HCT116 (cell line): ENCODE measurements around the gene AARS1. TPM values are rescaled to one million over a fixed set of nuclear protein-coding genes. Genes with fewer than 3 reads are reported as not detected.
"Not testable (repeated sequence)": the region's sequence is repeated elsewhere in the genome, so short reads cannot be mapped to it uniquely, and the experiment has no call there.

Experiments used
- ATAC-seq: fragments of 200-7000 bp; cut with Tn5 transposase; 2 replicates; pipeline ENCODE4 v1.9.1; 2020; ENCODE audit warnings: mild to moderate bottlenecking, moderate library complexity
- BruUV-seq: library from RNA; stranded (reverse); fragments of 400-500 nt; replicated peaks from 2 replicates; lab custom pipeline; 2021; lab: Mats Ljungman, UMichigan
- CTCF ChIA-PET: fragments of 300-600 bp; sonication (Branson Sonifier 250); formaldehyde crosslinking; loops from one replicate; lab custom pipeline; 2021; ENCODE audit warnings: antibody characterized with exemption; lab: Charles Lee
- POLR2A ChIA-PET: fragments of 300-600, 350-600 bp; sonication (Branson Sonifier 250); formaldehyde crosslinking; loops from one replicate; lab custom pipeline; 2021; ENCODE audit warnings: antibody characterized with exemption; lab: Charles Lee
- RAD21 ChIA-PET, 2 experiments: fragments of 300-600 bp; sonication (Branson Sonifier 250); formaldehyde crosslinking; loops; one replicate each; lab custom pipeline; 2023; ENCODE audit warnings: low total read pairs in 2 of 2; ENCODE audit not compliant: uncharacterized antibody in 2 of 2, unreplicated experiment in 2 of 2, low non-redundant PET in 1 of 2; lab: Charles Lee
- DNase-seq: peaks from one replicate; pipeline ENCODE4 v3.0.0-alpha.2; 2010; ENCODE audit warnings: low read depth, low spot score
- H2AFZ ChIP-seq: fragments of 200-600 bp; shearing (Covaris generic), sonication (generic); 2 replicates; pipeline ENCODE4 v1.6.1; 2017; ENCODE audit warnings: low read depth, mixed run types, mixed read lengths, antibody characterized with exemption, low read length; ENCODE audit not compliant: poor library complexity, severe bottlenecking
- H3K27ac ChIP-seq: 2 replicates; pipeline ENCODE4 v1.5.1; 2012; ENCODE audit warnings: low read depth, low read length
- H3K27me3 ChIP-seq: fragments of 200-600 bp; sonication (generic); 2 replicates; pipeline ENCODE4 v1.6.1; 2016; ENCODE audit warnings: mixed run types, low read length, mixed read lengths; ENCODE audit not compliant: insufficient read depth
- H3K36me3 ChIP-seq, 2 experiments: fragments of 200-500 bp in 1 of 2; fragments of 200-600 bp in 1 of 2; sonication (Bioruptor generic) in 1 of 2; sonication (generic) in 1 of 2; 2 replicates each; pipeline versions ENCODE4 v1.5.1 to v1.6.1; 2014 to 2016; ENCODE audit warnings: low read length in 2 of 2, inconsistent platforms in 1 of 2, mixed read lengths in 1 of 2, mixed run types in 1 of 2; ENCODE audit not compliant: insufficient read depth in 2 of 2, control insufficient read depth in 1 of 2
- H3K4me1 ChIP-seq, 2 experiments: fragments of 200-600 bp in 1 of 2; sonication (generic) in 1 of 2; 2 replicates each; pipeline versions ENCODE4 v1.5.1 to v1.6.1; 2012 to 2017; ENCODE audit warnings: low read length in 2 of 2, inconsistent platforms in 1 of 2, mild to moderate bottlenecking in 1 of 2, mixed read lengths in 1 of 2, mixed run types in 1 of 2, moderate library complexity in 1 of 2; ENCODE audit not compliant: insufficient read depth in 2 of 2, control insufficient read depth in 1 of 2
- H3K4me2 ChIP-seq: fragments of 200-600 bp; sonication (generic); 2 replicates; pipeline ENCODE4 v1.6.1; 2017; ENCODE audit warnings: mixed run types, low read length, mixed read lengths
- H3K4me3 ChIP-seq, 2 experiments: fragments of 200-600 bp in 1 of 2; sonication (generic) in 1 of 2; replicated peaks in 1 of 2; 2 replicates each; pipeline ENCODE4 v1.5.1; 2011 to 2016; ENCODE audit warnings: low read length in 2 of 2, control low read depth in 1 of 2, low read depth in 1 of 2, mild to moderate bottlenecking in 1 of 2, mixed read lengths in 1 of 2, mixed run types in 1 of 2
- H3K79me2 ChIP-seq: fragments of 200-600 bp; sonication (generic); 2 replicates; pipeline ENCODE4 v1.6.1; 2017; ENCODE audit warnings: mild to moderate bottlenecking, mixed run types, low read length, moderate library complexity, mixed read lengths; ENCODE audit not compliant: insufficient read depth
- H3K9ac ChIP-seq: fragments of 200-600 bp; sonication (generic); 2 replicates; pipeline ENCODE4 v1.6.1; 2016; ENCODE audit warnings: low read length, mixed read lengths
- H3K9me2 ChIP-seq: fragments of 200-600 bp; sonication (generic), shearing (Covaris generic); 2 replicates; pipeline ENCODE4 v1.6.1; 2017; ENCODE audit warnings: mixed run types, mild to moderate bottlenecking, moderate library complexity; ENCODE audit not compliant: insufficient read depth
- H3K9me3 ChIP-seq, 2 experiments: fragments of 200-500 bp in 1 of 2; fragments of 200-600 bp in 1 of 2; sonication (Bioruptor generic) in 1 of 2; sonication (generic) in 1 of 2; 2 replicates each; pipeline ENCODE4 v1.6.1; 2014 to 2017; ENCODE audit warnings: low read length in 2 of 2, mixed read lengths in 2 of 2, inconsistent platforms in 1 of 2, low read depth in 1 of 2, mild to moderate bottlenecking in 1 of 2, mixed run types in 1 of 2, moderate library complexity in 1 of 2; ENCODE audit not compliant: control insufficient read depth in 1 of 2, insufficient read depth in 1 of 2
- H4K20me1 ChIP-seq: fragments of 200-600 bp; sonication (generic), shearing (Covaris generic); 2 replicates; pipeline ENCODE4 v1.6.1; 2017; ENCODE audit warnings: mixed run types, mild to moderate bottlenecking, moderate library complexity; ENCODE audit not compliant: insufficient read depth
- CEBPB ChIP-seq: IDR thresholded peaks from 2 replicates; pipeline ENCODE4 v1.6.1; 2012; ENCODE audit warnings: low read depth
- EGR1 ChIP-seq: IDR thresholded peaks from 2 replicates; pipeline ENCODE4 v1.6.1; 2012; ENCODE audit warnings: low read depth
- POLR2A ChIP-seq: IDR thresholded peaks from 2 replicates; pipeline ENCODE4 v1.7.0; 2011; ENCODE audit warnings: borderline replicate concordance; ENCODE audit not compliant: insufficient read depth, insufficient read length; ENCODE audit errors: extremely low read depth
- SRF ChIP-seq: IDR thresholded peaks from 2 replicates; pipeline ENCODE4 v1.6.1; 2012; ENCODE audit warnings: low read depth
- TCF7L2 ChIP-seq: IDR thresholded peaks from 2 replicates; pipeline ENCODE4 v1.7.0; 2011; ENCODE audit warnings: borderline replicate concordance, inconsistent platforms; ENCODE audit not compliant: insufficient read depth, insufficient read length; ENCODE audit errors: extremely low read depth
- YY1 ChIP-seq: IDR thresholded peaks from 2 replicates; pipeline ENCODE4 v1.6.1; 2011; ENCODE audit warnings: low read length, low read depth, moderate library complexity, mild to moderate bottlenecking; ENCODE audit not compliant: insufficient replicate concordance; ENCODE audit errors: extremely low read depth
- ZFX ChIP-seq: fragments of 450-650 bp; IDR thresholded peaks from 2 replicates; pipeline ENCODE4 v1.6.1; 2017
- intact Hi-C: fragments of 100-400 bp; cut with micrococcal nuclease; formaldehyde crosslinking; loops from 2 replicates; pipeline ENCODE4 v1.10.0; 2022
- total RNA-seq: library from RNA; stranded (reverse); gene quantifications from one replicate; pipeline ENCODE4 v1.2.1, GENCODE V29; 2021; ENCODE audit not compliant: unreplicated experiment

Gene AARS1
- total RNA-seq, 1 experiment from 2014 or later, result 215 TPM

- RAD21 ChIA-PET, result no interaction called here
- no peaks in the 10 kb centered on the region for H3K9me2 ChIP-seq
- peaks cover 7 to 10% of the 10 kb centered on the region in 2 experiments; a peak in 3 of 4 replicates for H3K36me3 ChIP-seq
- intact Hi-C loops, result no loop called here
- no peak overlapping the region for H3K27ac ChIP-seq
- peaks cover 0 to 14% of the 10 kb centered on the region in 2 experiments; a peak in 2 of 4 replicates for H3K4me1 ChIP-seq
- H3K27me3 ChIP-seq, result no peaks in the 10 kb centered on the region
- no peak overlapping the region for H3K4me3 ChIP-seq
- no peaks in the 10 kb centered on the region for H4K20me1 ChIP-seq
- H3K4me2 ChIP-seq, result no peak overlapping the region
- no peak for ATAC-seq
- no peak for DNase-seq
- no peak overlapping the region for H2AFZ ChIP-seq
- no peak overlapping the region for H3K9ac ChIP-seq
- POLR2A ChIA-PET, result no interaction called here
- TF ChIP-seq POLR2A, result no peak
- no peak for TF ChIP-seq YY1
- no peak for TF ChIP-seq ZFX
- CTCF ChIA-PET, result no interaction called here
- no peaks in the 10 kb centered on the region for H3K79me2 ChIP-seq
- no peaks in the 10 kb centered on the region for H3K9me3 ChIP-seq
- BruUV-seq, result no TSS peak
These were observed 35.9 kb upstream of the AARS1 start for GRCh38 chr16:70324998-70325747.

DNA sequence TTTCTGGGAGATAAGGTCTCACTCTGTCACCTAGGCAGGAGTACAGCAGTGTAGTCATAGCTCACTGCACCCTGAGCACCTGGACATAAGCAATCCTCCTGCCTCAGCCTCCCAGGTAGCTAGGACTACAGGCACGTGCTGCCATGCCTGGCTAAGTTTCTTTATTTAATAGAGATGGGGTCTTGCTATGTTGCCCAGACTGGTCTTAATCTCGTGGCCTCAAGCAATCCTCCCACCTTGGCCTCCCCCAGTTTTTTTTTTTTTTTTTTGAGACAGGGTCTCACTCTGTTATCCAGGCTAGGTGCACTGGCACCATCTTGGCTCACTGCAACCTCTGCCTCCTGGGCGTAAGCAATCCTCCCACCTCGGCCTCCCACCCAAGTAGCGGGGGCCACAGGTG lies 30.8 kb upstream of the AARS1 start:
- ATAC-seq, result no peak
- Histone ChIP-seq H3K27ac (no peak overlapping the region), H3K79me2 (no peaks in the 10 kb centered on the region), H2AFZ (no peak overlapping the region), H3K4me2 (no peak overlapping the region), H3K36me3 (peaks cover 9 to 11% of the 10 kb centered on the region in 2 experiments; a peak in 3 of 4 replicates), H3K4me1 (peaks cover 0 to 14% of the 10 kb centered on the region in 2 experiments; a peak in 2 of 4 replicates), H3K9ac (no peak overlapping the region), H3K9me3 (no peaks in the 10 kb centered on the region), H3K9me2 (no peaks in the 10 kb centered on the region), H4K20me1 (no peaks in the 10 kb centered on the region), H3K4me3 (no peak overlapping the region), H3K27me3 (no peaks in the 10 kb centered on the region)
- POLR2A ChIA-PET, result no interaction called here
- no TSS peak for BruUV-seq
- intact Hi-C loops, result no loop called here
- RAD21 ChIA-PET, result no interaction called here
- TF ChIP-seq TCF7L2 (no peak), CEBPB (no peak), ZFX (no peak), EGR1 (no peak), SRF (no peak)
- CTCF ChIA-PET, result no interaction called here
- no peak for DNase-seq

- H3K4me3 ChIP-seq, intact Hi-C loops, H3K9me3 ChIP-seq, H2AFZ ChIP-seq, H3K36me3 ChIP-seq, H4K20me1 ChIP-seq, RAD21 ChIA-PET, BruUV-seq, CTCF ChIA-PET, DNase-seq, H3K27ac ChIP-seq, H3K9me2 ChIP-seq, ATAC-seq, H3K27me3 ChIP-seq, H3K4me2 ChIP-seq, H3K9ac ChIP-seq: not testable (repeated sequence)
- Histone ChIP-seq H3K4me1 (peaks cover 11% of the 10 kb centered on the region in 2 experiments), H3K79me2 (peaks cover 44% of the 10 kb centered on the region)
- POLR2A ChIA-PET, result interaction anchor here (2.3 kb wide), 1 partner anchor 18 kb away, joined by 8 read pairs; the partner anchor contains the start of gene AARS1
These were observed 18.4 kb upstream of the AARS1 start for GRCh38 chr16:70307726-70308125.
